Vagina (tissue), 2 donors: ENCODE results near the gene LBX2. TPM values are rescaled to one million over a fixed set of nuclear protein-coding genes. Genes with fewer than 3 reads are reported as not detected.

Experiments
- DNase-seq, 2 donors: peaks; one replicate each; pipeline ENCODE4 v3.0.0-alpha.2; 2017; ENCODE audit errors: extremely low spot score in 2 of 2
- H3K27ac ChIP-seq: fragments of 200-600 bp; sonication (generic); one replicate; pipeline ENCODE4 v1.5.1; 2019
- H3K27me3 ChIP-seq: fragments of 200-600 bp; sonication (generic); one replicate; pipeline ENCODE4 v1.5.1; 2019
- H3K36me3 ChIP-seq, 2 donors: fragments of 200-600 bp; sonication (generic); one replicate each; pipeline ENCODE4 v1.5.1; 2017 to 2019
- H3K4me1 ChIP-seq: fragments of 200-600 bp; sonication (generic); one replicate; pipeline ENCODE4 v1.5.1; 2019
- H3K4me3 ChIP-seq, 2 donors: fragments of 200-600 bp; sonication (generic); 1 replicate in 1 of 2; 2 replicates in 1 of 2; pipeline ENCODE4 v1.5.1; 2016 to 2019
- H3K9me3 ChIP-seq: fragments of 200-600 bp; sonication (generic); one replicate; pipeline ENCODE4 v1.5.1; 2019
- CTCF ChIP-seq, 3 experiments: fragments of 450-650 bp in 2 of 3; fragments of 200-600 bp in 1 of 3; sonication (generic) in 1 of 3; IDR thresholded peaks; one replicate each; pipeline ENCODE4 v1.5.1; 2017 to 2019; ENCODE audit warnings: antibody characterized with exemption in 3 of 3, mild to moderate bottlenecking in 2 of 3, moderate library complexity in 2 of 3
- POLR2A ChIP-seq, 2 donors: fragments of 450-650 bp; IDR thresholded peaks; one replicate each; pipeline ENCODE4 v1.6.1; 2017; ENCODE audit warnings: antibody characterized with exemption in 2 of 2, mild to moderate bottlenecking in 2 of 2, moderate library complexity in 2 of 2
- POLR2AphosphoS5 ChIP-seq, 2 donors: sonication (generic); formaldehyde crosslinking; IDR thresholded peaks; one replicate each; pipeline ENCODE4 v1.9.0; 2017; ENCODE audit warnings: antibody characterized with exemption in 2 of 2, mild to moderate bottlenecking in 2 of 2, low read depth in 1 of 2; ENCODE audit not compliant: insufficient read depth in 1 of 2
- intact Hi-C: fragments of 100-400 bp; cut with DNase I; formaldehyde crosslinking; loops from one replicate; pipeline ENCODE4 v1.15.1; 2023
- total RNA-seq: library from RNA; depleted of rRNA; stranded (reverse); fragments of >200 nt; gene quantifications from one replicate; pipeline ENCODE4 v1.2.3, GENCODE V29; 2016

LBX2 gene
- total RNA-seq, 1 donor from 2014 or later: not detected

DNA sequence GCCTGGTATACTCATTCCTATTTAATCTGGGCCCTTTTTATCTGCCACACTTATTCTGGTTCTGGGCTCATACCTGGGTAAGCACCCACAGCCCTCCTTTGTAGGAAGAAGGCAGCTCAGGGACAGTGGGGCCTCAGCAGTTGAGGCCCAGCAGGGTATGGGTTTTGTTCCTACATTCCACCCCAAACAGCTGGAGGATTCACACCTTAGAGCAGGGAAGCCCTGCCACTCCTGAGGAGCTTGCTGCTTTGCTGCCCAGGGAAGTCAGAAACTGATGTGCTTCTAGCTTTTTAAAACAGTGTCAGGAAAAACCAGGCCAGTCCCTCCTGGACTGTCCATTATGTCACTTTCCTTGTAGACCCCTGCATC is 1.2 kb upstream of the LBX2 start:
- intact Hi-C loops: no loop called here
- H3K4me3 ChIP-seq: no peak overlapping the region
- H3K27me3 ChIP-seq: peaks cover 10% of the 10 kb centered on the region
- H3K36me3 ChIP-seq: peaks cover 0 to 11% of the 10 kb centered on the region in 2 donors
- no peak overlapping the region for H3K27ac ChIP-seq
- peaks cover 58% of the 10 kb centered on the region for H3K4me1 ChIP-seq
- DNase-seq: no peak
- no peaks in the 10 kb centered on the region for H3K9me3 ChIP-seq
- TF ChIP-seq POLR2AphosphoS5 (IDR thresholded peaks at IDR 0.05; ENCODE audit: insufficient read depth in 1 of 2, low read depth in 1 of 2) (no peak), CTCF (IDR thresholded peaks at IDR 0.05) (no peak), POLR2A (IDR thresholded peaks at IDR 0.05) (no peak)

GRCh38 chr2:74499940-74500577 is 656 bp upstream of the LBX2 start:
- Histone ChIP-seq H3K9me3 (no peaks in the 10 kb centered on the region), H3K36me3 (peaks cover 0 to 8% of the 10 kb centered on the region in 2 donors), H3K27me3 (peaks cover 10% of the 10 kb centered on the region), H3K4me3 (peak overlapping the region in 1 of 2 donors; percentile 40), H3K4me1 (peaks cover 53% of the 10 kb centered on the region), H3K27ac (no peak overlapping the region)
- no peak for TF ChIP-seq POLR2A (IDR thresholded peaks at IDR 0.05)
- no peak for TF ChIP-seq POLR2AphosphoS5 (IDR thresholded peaks at IDR 0.05; ENCODE audit: insufficient read depth in 1 of 2, low read depth in 1 of 2)
- no peak for TF ChIP-seq CTCF (IDR thresholded peaks at IDR 0.05)
- intact Hi-C loops: no loop called here
- no peak for DNase-seq

DNA sequence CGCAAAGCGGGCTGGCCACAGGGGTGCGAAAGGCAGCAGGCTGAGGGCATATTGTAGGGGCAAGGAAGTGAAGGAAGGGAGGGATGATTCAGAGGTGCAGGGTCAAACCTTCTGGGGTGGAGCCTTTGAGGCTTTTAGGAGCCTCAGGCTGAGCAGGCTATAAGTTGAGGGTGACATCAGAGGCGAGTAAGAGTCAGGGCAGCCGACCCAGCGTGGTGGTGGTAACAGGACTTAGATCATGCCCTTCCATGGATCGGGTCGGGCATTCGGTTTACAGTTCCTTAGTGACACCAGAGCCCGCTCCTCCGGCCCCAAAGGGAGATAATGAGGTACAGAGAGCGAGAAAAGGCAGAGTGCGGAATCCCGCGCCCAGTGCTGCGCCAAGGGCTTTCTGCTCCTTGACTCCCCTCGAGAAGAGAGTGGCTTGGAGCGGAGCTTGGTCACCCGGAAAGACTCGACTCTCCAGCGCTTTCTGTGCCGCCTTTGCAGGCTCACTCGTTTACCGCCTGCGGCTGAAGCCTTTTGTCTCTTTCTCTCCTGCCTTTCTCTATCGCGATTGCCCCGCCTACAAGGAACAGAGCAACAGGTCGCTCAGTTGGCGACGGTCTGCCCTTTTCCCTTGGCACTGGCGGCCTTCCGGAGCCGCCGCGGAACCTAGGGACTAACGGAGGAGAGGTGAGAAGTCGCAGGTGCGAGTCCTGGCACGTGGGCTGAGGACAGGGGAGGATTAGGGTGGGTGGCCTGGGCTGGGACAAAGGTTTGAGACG is 720 bp downstream of the LBX2 start:
- H3K9me3 ChIP-seq: no peaks in the 10 kb centered on the region
- peaks cover 43% of the 10 kb centered on the region for H3K4me1 ChIP-seq
- H3K27ac ChIP-seq: no peak overlapping the region
- intact Hi-C loops: no loop called here
- H3K36me3 ChIP-seq: peaks cover 0 to 9% of the 10 kb centered on the region in 2 donors
- no peak for TF ChIP-seq POLR2A (IDR thresholded peaks at IDR 0.05)
- TF ChIP-seq CTCF (IDR thresholded peaks at IDR 0.05): no peak
- no peak for TF ChIP-seq POLR2AphosphoS5 (IDR thresholded peaks at IDR 0.05; ENCODE audit: insufficient read depth in 1 of 2, low read depth in 1 of 2)
- peaks cover 10% of the 10 kb centered on the region for H3K27me3 ChIP-seq
- DNase-seq: no peak
- H3K4me3 ChIP-seq: peak overlapping the region; percentile 21 to 40

DNA sequence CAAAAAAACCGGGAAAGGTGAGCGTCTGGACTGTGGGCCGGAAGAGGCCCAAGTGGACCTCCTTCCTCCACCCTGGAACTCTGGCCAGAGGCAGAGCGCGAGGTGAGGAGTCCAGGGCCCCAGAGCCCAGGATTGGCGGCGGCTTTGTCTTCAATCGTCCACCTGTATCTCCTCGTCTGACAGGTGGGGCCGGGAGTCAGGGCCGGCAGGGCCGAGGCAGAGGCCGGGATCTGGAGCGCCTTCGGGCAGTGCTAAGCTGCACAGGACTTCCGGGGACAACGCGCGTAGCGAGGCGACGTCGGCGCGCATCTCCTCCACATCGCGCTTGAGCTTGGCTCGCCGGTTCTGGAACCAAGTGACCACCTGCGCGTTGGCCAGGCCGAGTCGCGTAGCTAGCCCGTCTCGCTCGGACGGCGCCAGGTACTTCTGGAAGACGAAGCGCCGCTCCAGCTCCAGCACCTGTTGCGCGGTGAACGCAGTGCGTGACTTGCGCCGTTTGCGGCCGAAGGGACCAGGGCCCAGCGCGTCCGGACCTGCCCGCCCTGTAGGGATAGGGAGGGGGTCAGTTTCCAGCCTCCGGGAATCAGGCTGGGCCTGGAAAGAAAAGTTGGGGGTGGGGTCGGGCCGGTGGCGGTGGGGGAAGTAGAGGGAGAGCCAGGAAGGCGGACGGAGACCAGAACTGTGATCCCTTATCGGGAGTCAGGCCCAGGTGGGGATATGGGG is 1.5 kb downstream of the LBX2 start:
- Histone ChIP-seq H3K4me1 (peaks cover 35% of the 10 kb centered on the region), H3K36me3 (peaks cover 0 to 14% of the 10 kb centered on the region in 2 donors), H3K9me3 (no peaks in the 10 kb centered on the region), H3K27ac (no peak overlapping the region), H3K4me3 (peak overlapping the region; percentile 21 to 40), H3K27me3 (peaks cover 10% of the 10 kb centered on the region)
- TF ChIP-seq POLR2A (IDR thresholded peaks at IDR 0.05) (no peak), POLR2AphosphoS5 (IDR thresholded peaks at IDR 0.05; ENCODE audit: insufficient read depth in 1 of 2, low read depth in 1 of 2) (no peak), CTCF (IDR thresholded peaks at IDR 0.05) (no peak)
- intact Hi-C loops: no loop called here
- DNase-seq: no peak
